Lower leg skin (tissue), 3 donors: Measurements from ENCODE around the gene DGKB.

Experiments used
- POLR2A ChIP-seq, 2 donors: fragments of 450-650 bp; IDR thresholded peaks; one replicate each; pipeline ENCODE4 v1.6.1; 2016 to 2017; ENCODE audit warnings: antibody characterized with exemption in 2 of 2, mild to moderate bottlenecking in 1 of 2, moderate library complexity in 1 of 2
- TF ChIP-seq, protein P1 (sequence below), 3 donors: fragments of 450-650 bp; IDR thresholded peaks; one replicate each; pipeline ENCODE4 v1.5.1; 2016; ENCODE audit warnings: antibody characterized with exemption in 3 of 3, mild to moderate bottlenecking in 3 of 3, moderate library complexity in 2 of 3

GRCh38 chr7:14374336-14374735 lies 528.2 kb downstream of the DGKB start:
- no peak for TF ChIP-seq POLR2A (IDR thresholded peaks at IDR 0.05)
- TF ChIP-seq, protein P1, sequence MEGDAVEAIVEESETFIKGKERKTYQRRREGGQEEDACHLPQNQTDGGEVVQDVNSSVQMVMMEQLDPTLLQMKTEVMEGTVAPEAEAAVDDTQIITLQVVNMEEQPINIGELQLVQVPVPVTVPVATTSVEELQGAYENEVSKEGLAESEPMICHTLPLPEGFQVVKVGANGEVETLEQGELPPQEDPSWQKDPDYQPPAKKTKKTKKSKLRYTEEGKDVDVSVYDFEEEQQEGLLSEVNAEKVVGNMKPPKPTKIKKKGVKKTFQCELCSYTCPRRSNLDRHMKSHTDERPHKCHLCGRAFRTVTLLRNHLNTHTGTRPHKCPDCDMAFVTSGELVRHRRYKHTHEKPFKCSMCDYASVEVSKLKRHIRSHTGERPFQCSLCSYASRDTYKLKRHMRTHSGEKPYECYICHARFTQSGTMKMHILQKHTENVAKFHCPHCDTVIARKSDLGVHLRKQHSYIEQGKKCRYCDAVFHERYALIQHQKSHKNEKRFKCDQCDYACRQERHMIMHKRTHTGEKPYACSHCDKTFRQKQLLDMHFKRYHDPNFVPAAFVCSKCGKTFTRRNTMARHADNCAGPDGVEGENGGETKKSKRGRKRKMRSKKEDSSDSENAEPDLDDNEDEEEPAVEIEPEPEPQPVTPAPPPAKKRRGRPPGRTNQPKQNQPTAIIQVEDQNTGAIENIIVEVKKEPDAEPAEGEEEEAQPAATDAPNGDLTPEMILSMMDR (IDR thresholded peaks at IDR 0.05), result no peak
